Breast epithelium (tissue), 3 donors: ENCODE measurements around the gene RIC3.

Experiments used
- POLR2A ChIP-seq: fragments of 450-650 bp; IDR thresholded peaks from one replicate; pipeline ENCODE4 v1.6.1; 2016; ENCODE audit warnings: antibody characterized with exemption, mild to moderate bottlenecking, moderate library complexity
- POLR2AphosphoS5 ChIP-seq, 3 donors: sonication (generic); formaldehyde crosslinking; IDR thresholded peaks; one replicate each; pipeline ENCODE4 v1.6.1; 2017; ENCODE audit warnings: antibody characterized with exemption in 3 of 3
- TF ChIP-seq, protein P1 (sequence below), 3 donors: fragments of 450-650 bp; IDR thresholded peaks; one replicate each; pipeline ENCODE4 v1.5.1; 2016 to 2017; ENCODE audit warnings: antibody characterized with exemption in 3 of 3, mild to moderate bottlenecking in 3 of 3, moderate library complexity in 3 of 3

DNA sequence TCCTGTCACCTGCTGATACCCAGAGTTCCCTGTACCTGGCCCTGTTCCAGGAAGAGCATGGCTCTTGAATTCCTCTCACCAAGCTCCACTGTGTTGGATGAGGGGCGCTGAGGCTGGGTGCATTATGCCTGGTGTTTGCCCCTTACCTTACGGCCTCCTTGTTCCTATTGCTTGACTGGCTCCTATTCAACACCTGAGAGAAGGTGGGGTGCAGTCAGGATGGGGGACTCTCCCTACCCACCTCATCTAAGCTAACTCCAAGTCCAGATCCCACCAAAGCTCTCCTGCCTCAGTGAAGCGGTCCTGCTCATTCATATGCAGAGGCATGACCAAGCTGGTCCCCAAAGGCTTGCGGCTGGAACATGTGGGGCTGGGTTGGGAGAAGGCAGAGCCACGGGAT, 35.8 kb upstream of the RIC3 start:
- TF ChIP-seq, protein P1, sequence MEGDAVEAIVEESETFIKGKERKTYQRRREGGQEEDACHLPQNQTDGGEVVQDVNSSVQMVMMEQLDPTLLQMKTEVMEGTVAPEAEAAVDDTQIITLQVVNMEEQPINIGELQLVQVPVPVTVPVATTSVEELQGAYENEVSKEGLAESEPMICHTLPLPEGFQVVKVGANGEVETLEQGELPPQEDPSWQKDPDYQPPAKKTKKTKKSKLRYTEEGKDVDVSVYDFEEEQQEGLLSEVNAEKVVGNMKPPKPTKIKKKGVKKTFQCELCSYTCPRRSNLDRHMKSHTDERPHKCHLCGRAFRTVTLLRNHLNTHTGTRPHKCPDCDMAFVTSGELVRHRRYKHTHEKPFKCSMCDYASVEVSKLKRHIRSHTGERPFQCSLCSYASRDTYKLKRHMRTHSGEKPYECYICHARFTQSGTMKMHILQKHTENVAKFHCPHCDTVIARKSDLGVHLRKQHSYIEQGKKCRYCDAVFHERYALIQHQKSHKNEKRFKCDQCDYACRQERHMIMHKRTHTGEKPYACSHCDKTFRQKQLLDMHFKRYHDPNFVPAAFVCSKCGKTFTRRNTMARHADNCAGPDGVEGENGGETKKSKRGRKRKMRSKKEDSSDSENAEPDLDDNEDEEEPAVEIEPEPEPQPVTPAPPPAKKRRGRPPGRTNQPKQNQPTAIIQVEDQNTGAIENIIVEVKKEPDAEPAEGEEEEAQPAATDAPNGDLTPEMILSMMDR (IDR thresholded peaks at IDR 0.05): no peak
- TF ChIP-seq POLR2A: no peak
- TF ChIP-seq POLR2AphosphoS5 (IDR thresholded peaks at IDR 0.05): no peak
